Epithelial cell of esophagus (primary cell): Measurements from ENCODE around the gene EIF2AK3.

Experiments used
- DNase-seq: peaks from one replicate; pipeline ENCODE4 v3.0.0; 2010; ENCODE audit warnings: low read depth
- H3K4me3 ChIP-seq: 2 replicates; pipeline ENCODE4 v1.5.1; 2011; ENCODE audit warnings: mild to moderate bottlenecking, low read length, control low read depth
- CTCF ChIP-seq: IDR thresholded peaks from 2 replicates; pipeline ENCODE4 v1.5.1; 2011; ENCODE audit warnings: low read depth, mild to moderate bottlenecking, low read length, control low read depth, inconsistent platforms; ENCODE audit not compliant: insufficient read depth; ENCODE audit errors: missing control alignments

EIF2AK3 gene

GRCh38 chr2:88627055-88627855 lies at the start of gene EIF2AK3:
EIF2AK3 (minus strand) TSS chr2:88627464; CDS start chr2:88627274, 190 bp downstream.
- H3K4me3 ChIP-seq, result peak within 1 kb of the TSS; percentile 83
- TF ChIP-seq CTCF, result no peak
- DNase-seq, result peak; percentile 100

- no peak for DNase-seq
- no peak overlapping the region for H3K4me3 ChIP-seq
- no peak for TF ChIP-seq CTCF
Measured at GRCh38 chr2:88673363-88673762, 46.1 kb upstream of the EIF2AK3 start.

- no peak overlapping the region for H3K4me3 ChIP-seq
- peak; percentile 73 for DNase-seq
- TF ChIP-seq CTCF, result peak; percentile 83
Measured at GRCh38 chr2:88671786-88672427, 44.6 kb upstream of the EIF2AK3 start.

- H3K4me3 ChIP-seq, result no peak overlapping the region
- peak; percentile 68 for DNase-seq
- peak; percentile 86 for TF ChIP-seq CTCF
Measured at GRCh38 chr2:88669482-88670214, 42.4 kb upstream of the EIF2AK3 start.

GRCh38 chr2:88668862-88669261 lies 41.6 kb upstream of the EIF2AK3 start:
- no peak for DNase-seq
- no peak for TF ChIP-seq CTCF

GRCh38 chr2:88667219-88667618 lies 40.0 kb upstream of the EIF2AK3 start:
- no peak overlapping the region for H3K4me3 ChIP-seq
- DNase-seq, result no peak
- TF ChIP-seq CTCF, result no peak

More at GRCh38 chr2:88668862-88669261, 41.6 kb upstream of the EIF2AK3 start:
- no peak overlapping the region for H3K4me3 ChIP-seq
